Measurements from ENCODE around the gene PSORS1C1.

- no peak for TF ChIP-seq POLR2AphosphoS5 (IDR thresholded peaks at IDR 0.05)
- no peak for TF ChIP-seq POLR2A (IDR thresholded peaks at IDR 0.05)
- TF ChIP-seq, protein P1, sequence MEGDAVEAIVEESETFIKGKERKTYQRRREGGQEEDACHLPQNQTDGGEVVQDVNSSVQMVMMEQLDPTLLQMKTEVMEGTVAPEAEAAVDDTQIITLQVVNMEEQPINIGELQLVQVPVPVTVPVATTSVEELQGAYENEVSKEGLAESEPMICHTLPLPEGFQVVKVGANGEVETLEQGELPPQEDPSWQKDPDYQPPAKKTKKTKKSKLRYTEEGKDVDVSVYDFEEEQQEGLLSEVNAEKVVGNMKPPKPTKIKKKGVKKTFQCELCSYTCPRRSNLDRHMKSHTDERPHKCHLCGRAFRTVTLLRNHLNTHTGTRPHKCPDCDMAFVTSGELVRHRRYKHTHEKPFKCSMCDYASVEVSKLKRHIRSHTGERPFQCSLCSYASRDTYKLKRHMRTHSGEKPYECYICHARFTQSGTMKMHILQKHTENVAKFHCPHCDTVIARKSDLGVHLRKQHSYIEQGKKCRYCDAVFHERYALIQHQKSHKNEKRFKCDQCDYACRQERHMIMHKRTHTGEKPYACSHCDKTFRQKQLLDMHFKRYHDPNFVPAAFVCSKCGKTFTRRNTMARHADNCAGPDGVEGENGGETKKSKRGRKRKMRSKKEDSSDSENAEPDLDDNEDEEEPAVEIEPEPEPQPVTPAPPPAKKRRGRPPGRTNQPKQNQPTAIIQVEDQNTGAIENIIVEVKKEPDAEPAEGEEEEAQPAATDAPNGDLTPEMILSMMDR (IDR thresholded peaks at IDR 0.05 in 8 of 11, conservative IDR thresholded peaks at IDR 0.05 in 3 of 11): no peak
These were observed 26.0 kb downstream of the PSORS1C1 start for GRCh38 chr6:31140643-31141042.

Data from spleen (tissue), 7 donors.